CD14-positive monocyte (primary cell): Measurements from ENCODE around the gene DNAJC3. TPM values are rescaled to one million over a fixed set of nuclear protein-coding genes. Genes with fewer than 3 reads are reported as not detected.

Experiments
- DNase-seq, 3 donors: peaks; one replicate each; pipeline ENCODE4 v3.0.0-alpha.2; 2011 to 2022
- H2AFZ ChIP-seq: 2 replicates; pipeline ENCODE4 v1.6.0; 2012; ENCODE audit warnings: mild to moderate bottlenecking, low read depth, low read length, inconsistent platforms; ENCODE audit not compliant: insufficient read depth, poor library complexity, severe bottlenecking
- H3K27ac ChIP-seq, 2 donors: 1 replicate in 1 of 2; 2 replicates in 1 of 2; pipeline ENCODE4 v1.5.1; 2012 to 2013; ENCODE audit warnings: low read length in 2 of 2, control low read depth in 1 of 2, inconsistent platforms in 1 of 2, low read depth in 1 of 2, mild to moderate bottlenecking in 1 of 2
- H3K27me3 ChIP-seq, 2 donors: one replicate each; pipeline versions ENCODE4 v1.6.0 to v1.6.1; 2011 to 2013; ENCODE audit warnings: low read length in 2 of 2; ENCODE audit not compliant: control insufficient read depth in 2 of 2, insufficient read depth in 2 of 2
- H3K36me3 ChIP-seq, 2 donors: replicated peaks in 1 of 2; 1 replicate in 1 of 2; 2 replicates in 1 of 2; pipeline versions ENCODE4 v1.5.1 to v1.6.1; 2012 to 2013; ENCODE audit warnings: low read length in 2 of 2, control low read depth in 1 of 2, inconsistent platforms in 1 of 2, mild to moderate bottlenecking in 1 of 2; ENCODE audit not compliant: insufficient read depth in 2 of 2, control insufficient read depth in 1 of 2
- H3K4me1 ChIP-seq, 2 donors: 1 replicate in 1 of 2; 2 replicates in 1 of 2; pipeline versions ENCODE4 v1.5.1 to v1.6.1; 2012 to 2013; ENCODE audit warnings: low read length in 2 of 2, control low read depth in 1 of 2, inconsistent platforms in 1 of 2, mild to moderate bottlenecking in 1 of 2, moderate library complexity in 1 of 2; ENCODE audit not compliant: insufficient read depth in 2 of 2, control insufficient read depth in 1 of 2
- H3K4me2 ChIP-seq: replicated peaks from 2 replicates; pipeline ENCODE3; 2012; ENCODE audit warnings: low read length, moderate library complexity, mild to moderate bottlenecking; ENCODE audit not compliant: poor library complexity, severe bottlenecking; ENCODE audit errors: extremely low read depth
- H3K4me3 ChIP-seq, 3 experiments: fragments of 200-600 bp in 1 of 3; sonication (generic) in 1 of 3; replicated peaks in 1 of 3; 1 replicate in 2 of 3; 2 replicates in 1 of 3; pipeline ENCODE4 v1.5.1; 2011 to 2013; ENCODE audit warnings: low read length in 3 of 3, mild to moderate bottlenecking in 3 of 3, control low read depth in 2 of 3, low read depth in 2 of 3, inconsistent platforms in 1 of 3, moderate library complexity in 1 of 3
- H3K79me2 ChIP-seq: 2 replicates; pipeline ENCODE4 v1.6.0; 2012; ENCODE audit warnings: mild to moderate bottlenecking, control low read depth, inconsistent platforms, low read length, moderate library complexity; ENCODE audit not compliant: insufficient read depth
- H3K9ac ChIP-seq: 2 replicates; pipeline ENCODE4 v1.6.0; 2017; ENCODE audit warnings: low read length, mild to moderate bottlenecking; ENCODE audit not compliant: insufficient read depth, poor library complexity, severe bottlenecking
- H3K9me3 ChIP-seq, 2 donors: replicated peaks in 1 of 2; 1 replicate in 1 of 2; 2 replicates in 1 of 2; pipeline versions ENCODE4 v1.5.1 to v1.6.1; 2012 to 2013; ENCODE audit warnings: low read length in 2 of 2, control low read depth in 1 of 2; ENCODE audit not compliant: control insufficient read depth in 1 of 2, insufficient read depth in 1 of 2
- H4K20me1 ChIP-seq: 2 replicates; pipeline ENCODE4 v1.6.0; 2012; ENCODE audit warnings: mild to moderate bottlenecking, low read length, control low read depth, moderate library complexity; ENCODE audit not compliant: insufficient read depth
- H3K27ac Mint-ChIP-seq, 7 donors: one replicate each; pipeline ENCODE4 v1.8.0; 2020; ENCODE audit warnings: mild to moderate bottlenecking in 7 of 7, mixed read lengths in 7 of 7, moderate library complexity in 6 of 7, inconsistent platforms in 2 of 7
- H3K27me3 Mint-ChIP-seq, 3 donors: one replicate each; pipeline ENCODE4 v1.8.0; 2021 to 2022; ENCODE audit warnings: low read depth in 3 of 3, mild to moderate bottlenecking in 3 of 3, mixed read lengths in 3 of 3, moderate library complexity in 3 of 3, inconsistent platforms in 1 of 3
- H3K36me3 Mint-ChIP-seq, 2 donors: one replicate each; pipeline ENCODE4 v1.8.0; 2020; ENCODE audit warnings: mixed read lengths in 2 of 2, inconsistent platforms in 1 of 2, mild to moderate bottlenecking in 1 of 2
- H3K4me1 Mint-ChIP-seq: one replicate; pipeline ENCODE4 v1.8.0; 2020; ENCODE audit warnings: mild to moderate bottlenecking, mixed read lengths
- H3K4me3 Mint-ChIP-seq, 2 donors: one replicate each; pipeline ENCODE4 v1.8.0; 2020; ENCODE audit warnings: mild to moderate bottlenecking in 2 of 2, mixed read lengths in 2 of 2, moderate library complexity in 1 of 2
- H3K9me3 Mint-ChIP-seq, 7 donors: one replicate each; pipeline ENCODE4 v1.8.0; 2020 to 2022; ENCODE audit warnings: mixed read lengths in 7 of 7, mild to moderate bottlenecking in 6 of 7, moderate library complexity in 6 of 7, inconsistent platforms in 2 of 7
- WGBS: methylation state at CpG from one replicate; pipeline ENCODE4 v1.1.5; 2013; ENCODE audit warnings: missing lambda C conversion rate; ENCODE audit not compliant: insufficient coverage; 5-methylcytosine and 5-hydroxymethylcytosine counted together
- intact Hi-C, 2 donors: fragments of 100-400 bp; cut with micrococcal nuclease; formaldehyde crosslinking; loops; one replicate each; pipeline versions ENCODE4 v1.15.0 to v1.15.1; 2023
- polyA plus RNA-seq, 3 donors: library from polyadenylated mRNA; depleted of rRNA in 1 of 3; unstranded in 2 of 3; stranded (reverse) in 1 of 3; fragments of 300-500 nt in 2 of 3; fragments of >200 nt in 1 of 3; fragmentation: Illumina TruSeq in 2 of 3; gene quantifications; 1 replicate in 2 of 3; 2 replicates in 1 of 3; pipeline ENCODE4 v1.2.3, GENCODE V29; 2012 to 2021
- TF ChIP-seq, protein P1 (sequence below): fragments of 200-600 bp; IDR thresholded peaks from one replicate; pipeline ENCODE4 v1.8.0; 2022; ENCODE audit warnings: antibody characterized with exemption, mild to moderate bottlenecking

Gene DNAJC3
- polyA plus RNA-seq, 3 donors, result 11.1 to 27.6 (median 22.3) TPM

GRCh38 chr13:95813139-95813538, 136.2 kb downstream of the DNAJC3 start:
- intact Hi-C loops, result no loop called here
- Mint-ChIP-seq H3K4me3 (no peak overlapping the region), H3K27ac (no peak overlapping the region), H3K36me3 (peaks cover 17 to 42% of the 10 kb centered on the region in 2 donors), H3K27me3 (peaks cover 0 to 3% (median 0%) of the 10 kb centered on the region in 3 donors), H3K4me1 (no peaks in the 10 kb centered on the region), H3K9me3 (peaks cover 9 to 25% (median 15%) of the 10 kb centered on the region in 7 donors)
- H3K9ac ChIP-seq, result no peak overlapping the region
- H3K27me3 ChIP-seq, result no peaks in the 10 kb centered on the region
- DNase-seq, result no peak
- TF ChIP-seq, protein P1, sequence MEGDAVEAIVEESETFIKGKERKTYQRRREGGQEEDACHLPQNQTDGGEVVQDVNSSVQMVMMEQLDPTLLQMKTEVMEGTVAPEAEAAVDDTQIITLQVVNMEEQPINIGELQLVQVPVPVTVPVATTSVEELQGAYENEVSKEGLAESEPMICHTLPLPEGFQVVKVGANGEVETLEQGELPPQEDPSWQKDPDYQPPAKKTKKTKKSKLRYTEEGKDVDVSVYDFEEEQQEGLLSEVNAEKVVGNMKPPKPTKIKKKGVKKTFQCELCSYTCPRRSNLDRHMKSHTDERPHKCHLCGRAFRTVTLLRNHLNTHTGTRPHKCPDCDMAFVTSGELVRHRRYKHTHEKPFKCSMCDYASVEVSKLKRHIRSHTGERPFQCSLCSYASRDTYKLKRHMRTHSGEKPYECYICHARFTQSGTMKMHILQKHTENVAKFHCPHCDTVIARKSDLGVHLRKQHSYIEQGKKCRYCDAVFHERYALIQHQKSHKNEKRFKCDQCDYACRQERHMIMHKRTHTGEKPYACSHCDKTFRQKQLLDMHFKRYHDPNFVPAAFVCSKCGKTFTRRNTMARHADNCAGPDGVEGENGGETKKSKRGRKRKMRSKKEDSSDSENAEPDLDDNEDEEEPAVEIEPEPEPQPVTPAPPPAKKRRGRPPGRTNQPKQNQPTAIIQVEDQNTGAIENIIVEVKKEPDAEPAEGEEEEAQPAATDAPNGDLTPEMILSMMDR, result no peak
- no peaks in the 10 kb centered on the region for H4K20me1 ChIP-seq
- H3K4me3 ChIP-seq, result no peak overlapping the region
- H3K4me1 ChIP-seq, result no peaks in the 10 kb centered on the region
- H3K79me2 ChIP-seq, result no peaks in the 10 kb centered on the region
- peaks cover 0 to 2% of the 10 kb centered on the region in 2 donors for H3K36me3 ChIP-seq
- peaks cover 15 to 19% of the 10 kb centered on the region in 2 donors for H3K9me3 ChIP-seq
- no peak overlapping the region for H3K27ac ChIP-seq
- no peak overlapping the region for H2AFZ ChIP-seq
- no peak overlapping the region for H3K4me2 ChIP-seq
- 93% methylated on average over 3 of the region's 3 CpGs for WGBS

GRCh38 chr13:95814495-95814894, 137.6 kb downstream of the DNAJC3 start:
- Histone ChIP-seq H3K79me2 (no peaks in the 10 kb centered on the region), H3K4me2 (no peak overlapping the region), H2AFZ (no peak overlapping the region), H3K27ac (no peak overlapping the region), H4K20me1 (no peaks in the 10 kb centered on the region), H3K9me3 (peaks cover 12 to 16% of the 10 kb centered on the region in 2 donors), H3K36me3 (peaks cover 0 to 2% of the 10 kb centered on the region in 2 donors), H3K4me3 (no peak overlapping the region), H3K27me3 (no peaks in the 10 kb centered on the region), H3K9ac (no peak overlapping the region), H3K4me1 (no peaks in the 10 kb centered on the region)
- H3K27ac Mint-ChIP-seq, result no peak overlapping the region
- intact Hi-C loops, result no loop called here
- WGBS, result 100% methylated on average over 1 of the region's 1 CpG
- H3K4me1 Mint-ChIP-seq, result no peaks in the 10 kb centered on the region
- DNase-seq, result no peak
- TF ChIP-seq, protein P1, result no peak
- peaks cover 17 to 42% of the 10 kb centered on the region in 2 donors for H3K36me3 Mint-ChIP-seq
- no peak overlapping the region for H3K4me3 Mint-ChIP-seq
- peaks cover 0 to 3% (median 0%) of the 10 kb centered on the region in 3 donors for H3K27me3 Mint-ChIP-seq
- peaks cover 6 to 21% (median 12%) of the 10 kb centered on the region in 7 donors for H3K9me3 Mint-ChIP-seq
